ENCODE measurements around the gene RNASE13. TPM values are rescaled to one million over a fixed set of nuclear protein-coding genes. Genes with fewer than 3 reads are reported as not detected.

RNASE13 gene
- total RNA-seq, 1 experiment from 2014 or later = not detected

GRCh38 chr14:21063479-21063878 lies 28.9 kb upstream of the RNASE13 start:
- H3K27ac Mint-ChIP-seq (ENCODE audit: low read depth, unreplicated experiment) = no peak overlapping the region
- intact Hi-C loops (cut with micrococcal nuclease) = loop anchor here (10.0 kb wide), 1 partner anchor 71 kb away; no protein-coding TSS in a partner anchor
- peak; percentile 31 for DNase-seq (ENCODE audit: unreplicated experiment)
- H3K36me3 Mint-ChIP-seq (ENCODE audit: insufficient read depth, unreplicated experiment) = no peaks in the 10 kb centered on the region
- no TSS peak for BruUV-seq (replicated peaks)
- H3K27me3 Mint-ChIP-seq (ENCODE audit: insufficient read depth, unreplicated experiment) = peaks cover 11% of the 10 kb centered on the region
- no peak for TF ChIP-seq CTCF (IDR thresholded peaks at IDR 0.05; ENCODE audit: unreplicated experiment)
- H3K4me3 Mint-ChIP-seq (ENCODE audit: unreplicated experiment) = no peak overlapping the region
- POLR2A ChIA-PET = interaction anchor here (0.7 to 0.9 kb wide), 4 partner anchors 10 to 448 kb away, joined by 3 to 4 read pairs (median 4); partner anchors contain the start of genes METTL3 and RNASE7
- H3K9me3 Mint-ChIP-seq (ENCODE audit: unreplicated experiment) = no peaks in the 10 kb centered on the region
- peaks cover 7% of the 10 kb centered on the region for H3K4me1 Mint-ChIP-seq (ENCODE audit: insufficient read depth, unreplicated experiment)
- CTCF ChIA-PET = interaction anchor here (0.6 to 4.6 kb wide), 8 partner anchors 15 to 722 kb away, joined by 3 to 39 read pairs (median 6); no protein-coding TSS in a partner anchor

GRCh38 chr14:21061347-21061668 lies 26.7 kb upstream of the RNASE13 start:
- intact Hi-C loops (cut with micrococcal nuclease) = loop anchor here (10.0 kb wide), 1 partner anchor 73 kb away; no protein-coding TSS in a partner anchor
- ChIA-PET POLR2A (interaction anchor here (0.7 kb wide), 1 partner anchor 11 kb away, joined by 4 read pairs; no protein-coding TSS in a partner anchor), CTCF (interaction anchor here (1.3 to 4.6 kb wide), 4 partner anchors 13 to 46 kb away, joined by 6 to 39 read pairs (median 11); no protein-coding TSS in a partner anchor)
- DNase-seq (ENCODE audit: unreplicated experiment) = no peak
- Mint-ChIP-seq H3K9me3 (ENCODE audit: unreplicated experiment) (no peaks in the 10 kb centered on the region), H3K27me3 (ENCODE audit: insufficient read depth, unreplicated experiment) (peaks cover 11% of the 10 kb centered on the region), H3K36me3 (ENCODE audit: insufficient read depth, unreplicated experiment) (no peaks in the 10 kb centered on the region), H3K4me1 (ENCODE audit: insufficient read depth, unreplicated experiment) (peaks cover 5% of the 10 kb centered on the region), H3K4me3 (ENCODE audit: unreplicated experiment) (no peak overlapping the region), H3K27ac (ENCODE audit: low read depth, unreplicated experiment) (no peak overlapping the region)
- no peak for TF ChIP-seq CTCF (IDR thresholded peaks at IDR 0.05; ENCODE audit: unreplicated experiment)
- BruUV-seq (replicated peaks) = no TSS peak

GRCh38 chr14:21060614-21061346 lies 26.2 kb upstream of the RNASE13 start:
- H3K4me3 Mint-ChIP-seq (ENCODE audit: unreplicated experiment) = no peak overlapping the region
- no peak for DNase-seq (ENCODE audit: unreplicated experiment)
- H3K36me3 Mint-ChIP-seq (ENCODE audit: insufficient read depth, unreplicated experiment) = no peaks in the 10 kb centered on the region
- H3K4me1 Mint-ChIP-seq (ENCODE audit: insufficient read depth, unreplicated experiment) = peaks cover 5% of the 10 kb centered on the region
- no peak overlapping the region for H3K27ac Mint-ChIP-seq (ENCODE audit: low read depth, unreplicated experiment)
- ChIA-PET POLR2A (no interaction called here), CTCF (interaction anchor here (0.8 to 4.6 kb wide), 2 partner anchors 32 to 44 kb away, joined by 6 to 39 read pairs; no protein-coding TSS in a partner anchor)
- peaks cover 8% of the 10 kb centered on the region for H3K27me3 Mint-ChIP-seq (ENCODE audit: insufficient read depth, unreplicated experiment)
- BruUV-seq (replicated peaks) = no TSS peak
- TF ChIP-seq CTCF (IDR thresholded peaks at IDR 0.05; ENCODE audit: unreplicated experiment) = no peak
- H3K9me3 Mint-ChIP-seq (ENCODE audit: unreplicated experiment) = no peaks in the 10 kb centered on the region
- intact Hi-C loops (cut with micrococcal nuclease) = loop anchor here (10.0 kb wide), 1 partner anchor 74 kb away; no protein-coding TSS in a partner anchor

- TF ChIP-seq CTCF (IDR thresholded peaks at IDR 0.05; ENCODE audit: unreplicated experiment) = no peak
- no peaks in the 10 kb centered on the region for H3K9me3 Mint-ChIP-seq (ENCODE audit: unreplicated experiment)
Measured at GRCh38 chr14:21059842-21060613, 25.4 kb upstream of the RNASE13 start.

More at GRCh38 chr14:21059842-21060613, 25.4 kb upstream of the RNASE13 start:
- CTCF ChIA-PET = interaction anchor here (0.8 to 4.6 kb wide), 2 partner anchors 33 to 45 kb away, joined by 6 to 39 read pairs; no protein-coding TSS in a partner anchor
- no peak for DNase-seq (ENCODE audit: unreplicated experiment)
- Mint-ChIP-seq H3K4me3 (ENCODE audit: unreplicated experiment) (no peak overlapping the region), H3K27ac (ENCODE audit: low read depth, unreplicated experiment) (no peak overlapping the region), H3K36me3 (ENCODE audit: insufficient read depth, unreplicated experiment) (no peaks in the 10 kb centered on the region), H3K4me1 (ENCODE audit: insufficient read depth, unreplicated experiment) (peaks cover 5% of the 10 kb centered on the region), H3K27me3 (ENCODE audit: insufficient read depth, unreplicated experiment) (peaks cover under 1% of the 10 kb centered on the region)
- no TSS peak for BruUV-seq (replicated peaks)
- intact Hi-C loops (cut with micrococcal nuclease) = loop anchor here (10.0 kb wide), 1 partner anchor 75 kb away; no protein-coding TSS in a partner anchor
- POLR2A ChIA-PET = no interaction called here
